ENCODE results near the gene ZDHHC6.
"Not testable (repeated sequence)": the region's sequence is repeated elsewhere in the genome, so short reads cannot be mapped to it uniquely, and the experiment has no call there.

ZDHHC6 gene

GRCh38 chr10:112390125-112390703 is 56.5 kb downstream of the ZDHHC6 start:
- Mint-ChIP-seq H3K36me3 (ENCODE audit: low read depth) (peaks cover 28% of the 10 kb centered on the region), H3K9me3 (no peaks in the 10 kb centered on the region), H3K4me3 (no peak overlapping the region), H3K27me3 (no peaks in the 10 kb centered on the region), H3K27ac (peak overlapping the region; percentile 58), H3K4me1 (ENCODE audit: low read depth) (peaks cover 61% of the 10 kb centered on the region)
- no peak for DNase-seq

GRCh38 chr10:112389271-112389822 is 57.4 kb downstream of the ZDHHC6 start:
- no peak overlapping the region for H3K4me3 Mint-ChIP-seq

GRCh38 chr10:112388548-112388947 is 58.2 kb downstream of the ZDHHC6 start:
- Mint-ChIP-seq H3K4me3 (no peak overlapping the region), H3K36me3 (ENCODE audit: low read depth) (peaks cover 38% of the 10 kb centered on the region), H3K4me1 (ENCODE audit: low read depth) (peaks cover 71% of the 10 kb centered on the region), H3K9me3 (no peaks in the 10 kb centered on the region), H3K27ac (peak overlapping the region; percentile 87), H3K27me3 (no peaks in the 10 kb centered on the region)
- no peak for DNase-seq

More at GRCh38 chr10:112389271-112389822, 57.4 kb downstream of the ZDHHC6 start:
- H3K9me3 Mint-ChIP-seq = no peaks in the 10 kb centered on the region
- H3K27me3 Mint-ChIP-seq = no peaks in the 10 kb centered on the region
- no peak for DNase-seq
- peaks cover 69% of the 10 kb centered on the region for H3K4me1 Mint-ChIP-seq (ENCODE audit: low read depth)
- peak overlapping the region; percentile 87 for H3K27ac Mint-ChIP-seq
- peaks cover 37% of the 10 kb centered on the region for H3K36me3 Mint-ChIP-seq (ENCODE audit: low read depth)

- not testable (repeated sequence) for H3K4me3 Mint-ChIP-seq, H3K27ac Mint-ChIP-seq, H3K27me3 Mint-ChIP-seq, DNase-seq, H3K9me3 Mint-ChIP-seq
- H3K36me3 Mint-ChIP-seq (ENCODE audit: low read depth) = peaks cover 37% of the 10 kb centered on the region
- peaks cover 71% of the 10 kb centered on the region for H3K4me1 Mint-ChIP-seq (ENCODE audit: low read depth)
These were observed 58.7 kb downstream of the ZDHHC6 start for GRCh38 chr10:112388056-112388455.

- DNase-seq = no peak
- H3K27me3 Mint-ChIP-seq = no peaks in the 10 kb centered on the region
- H3K36me3 Mint-ChIP-seq (ENCODE audit: low read depth) = peaks cover 59% of the 10 kb centered on the region
- no peaks in the 10 kb centered on the region for H3K9me3 Mint-ChIP-seq
- no peak overlapping the region for H3K27ac Mint-ChIP-seq
- H3K4me3 Mint-ChIP-seq = no peak overlapping the region
- peaks cover 85% of the 10 kb centered on the region for H3K4me1 Mint-ChIP-seq (ENCODE audit: low read depth)
These were observed 61.5 kb downstream of the ZDHHC6 start for GRCh38 chr10:112385201-112385600.

- no peak overlapping the region for H3K4me3 Mint-ChIP-seq
- H3K36me3 Mint-ChIP-seq (ENCODE audit: low read depth) = peaks cover 69% of the 10 kb centered on the region
- H3K27ac Mint-ChIP-seq = no peak overlapping the region
- no peaks in the 10 kb centered on the region for H3K9me3 Mint-ChIP-seq
- H3K4me1 Mint-ChIP-seq (ENCODE audit: low read depth) = peaks cover 84% of the 10 kb centered on the region
- no peaks in the 10 kb centered on the region for H3K27me3 Mint-ChIP-seq
- DNase-seq = no peak
These were observed 62.6 kb downstream of the ZDHHC6 start for GRCh38 chr10:112384141-112384540.

- H3K9me3 Mint-ChIP-seq = no peaks in the 10 kb centered on the region
- H3K4me3 Mint-ChIP-seq = no peak overlapping the region
- peaks cover 83% of the 10 kb centered on the region for H3K4me1 Mint-ChIP-seq (ENCODE audit: low read depth)
- peak overlapping the region; percentile 38 for H3K27ac Mint-ChIP-seq
- no peaks in the 10 kb centered on the region for H3K27me3 Mint-ChIP-seq
- no peak for DNase-seq
- H3K36me3 Mint-ChIP-seq (ENCODE audit: low read depth) = peaks cover 75% of the 10 kb centered on the region
These were observed 63.4 kb downstream of the ZDHHC6 start for GRCh38 chr10:112383325-112383724.

GRCh38 chr10:112382515-112383235 is 64.0 kb downstream of the ZDHHC6 start:
- no peak overlapping the region for H3K27ac Mint-ChIP-seq

More at GRCh38 chr10:112382515-112383235, 64.0 kb downstream of the ZDHHC6 start:
- Mint-ChIP-seq H3K27me3 (no peaks in the 10 kb centered on the region), H3K36me3 (ENCODE audit: low read depth) (peaks cover 71% of the 10 kb centered on the region), H3K4me1 (ENCODE audit: low read depth) (peaks cover 82% of the 10 kb centered on the region), H3K4me3 (no peak overlapping the region), H3K9me3 (no peaks in the 10 kb centered on the region)
- no peak for DNase-seq
